ENCODE measurements around the gene CPNE9.

DNA sequence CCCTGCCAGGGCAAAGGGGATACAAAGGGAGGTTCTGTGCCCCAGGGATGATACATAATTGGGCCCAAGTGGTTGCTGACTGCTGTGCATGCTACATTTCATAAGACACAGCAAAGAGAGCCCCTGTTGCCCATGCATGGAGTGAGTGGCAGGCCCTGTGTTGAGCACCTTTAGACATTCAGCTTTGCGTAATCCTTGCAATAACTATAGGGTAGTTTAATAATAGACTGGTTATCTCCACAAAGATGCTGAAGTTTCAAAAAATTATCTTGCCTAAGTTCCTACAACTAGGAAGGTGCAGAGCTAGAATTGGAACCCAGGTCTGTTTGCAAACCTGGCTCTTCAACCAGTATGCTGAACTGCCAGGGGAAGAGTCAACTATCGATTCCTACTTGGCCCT is 44.4 kb downstream of the CPNE9 start:
- TF ChIP-seq CEBPB (IDR thresholded peaks at IDR 0.05) (no peak), ZFP36 (IDR thresholded peaks at IDR 0.05; ENCODE audit: borderline replicate concordance, partially characterized antibody) (no peak), CTCF (IDR thresholded peaks at IDR 0.05) (no peak), RFX5 (IDR thresholded peaks at IDR 0.05) (no peak), MAFK (IDR thresholded peaks at IDR 0.05; ENCODE audit: partially characterized antibody) (no peak), CHD2 (IDR thresholded peaks at IDR 0.05; ENCODE audit: low read length, partially characterized antibody) (no peak), EP300 (IDR thresholded peaks at IDR 0.05) (no peak), JUN (IDR thresholded peaks at IDR 0.05) (no peak), RAD21 (conservative IDR thresholded peaks at IDR 0.05 in 1 of 2, IDR thresholded peaks at IDR 0.05 in 1 of 2) (no peak), KDM5A (IDR thresholded peaks at IDR 0.05) (no peak), EHMT2 (IDR thresholded peaks at IDR 0.05; ENCODE audit: low read depth) (no peak), BCL3 (IDR thresholded peaks at IDR 0.05) (no peak)
- TF ChIP-seq, protein P1, sequence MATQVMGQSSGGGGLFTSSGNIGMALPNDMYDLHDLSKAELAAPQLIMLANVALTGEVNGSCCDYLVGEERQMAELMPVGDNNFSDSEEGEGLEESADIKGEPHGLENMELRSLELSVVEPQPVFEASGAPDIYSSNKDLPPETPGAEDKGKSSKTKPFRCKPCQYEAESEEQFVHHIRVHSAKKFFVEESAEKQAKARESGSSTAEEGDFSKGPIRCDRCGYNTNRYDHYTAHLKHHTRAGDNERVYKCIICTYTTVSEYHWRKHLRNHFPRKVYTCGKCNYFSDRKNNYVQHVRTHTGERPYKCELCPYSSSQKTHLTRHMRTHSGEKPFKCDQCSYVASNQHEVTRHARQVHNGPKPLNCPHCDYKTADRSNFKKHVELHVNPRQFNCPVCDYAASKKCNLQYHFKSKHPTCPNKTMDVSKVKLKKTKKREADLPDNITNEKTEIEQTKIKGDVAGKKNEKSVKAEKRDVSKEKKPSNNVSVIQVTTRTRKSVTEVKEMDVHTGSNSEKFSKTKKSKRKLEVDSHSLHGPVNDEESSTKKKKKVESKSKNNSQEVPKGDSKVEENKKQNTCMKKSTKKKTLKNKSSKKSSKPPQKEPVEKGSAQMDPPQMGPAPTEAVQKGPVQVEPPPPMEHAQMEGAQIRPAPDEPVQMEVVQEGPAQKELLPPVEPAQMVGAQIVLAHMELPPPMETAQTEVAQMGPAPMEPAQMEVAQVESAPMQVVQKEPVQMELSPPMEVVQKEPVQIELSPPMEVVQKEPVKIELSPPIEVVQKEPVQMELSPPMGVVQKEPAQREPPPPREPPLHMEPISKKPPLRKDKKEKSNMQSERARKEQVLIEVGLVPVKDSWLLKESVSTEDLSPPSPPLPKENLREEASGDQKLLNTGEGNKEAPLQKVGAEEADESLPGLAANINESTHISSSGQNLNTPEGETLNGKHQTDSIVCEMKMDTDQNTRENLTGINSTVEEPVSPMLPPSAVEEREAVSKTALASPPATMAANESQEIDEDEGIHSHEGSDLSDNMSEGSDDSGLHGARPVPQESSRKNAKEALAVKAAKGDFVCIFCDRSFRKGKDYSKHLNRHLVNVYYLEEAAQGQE (IDR thresholded peaks at IDR 0.05), result no peak
